ENCODE data around the gene RPS4Y1. TPM values are rescaled to one million over a fixed set of nuclear protein-coding genes. Genes with fewer than 3 reads are reported as not detected.

RPS4Y1 gene
- total and polyA plus RNA-seq, 2 donors, result 607 TPM; not detected in 1

DNA sequence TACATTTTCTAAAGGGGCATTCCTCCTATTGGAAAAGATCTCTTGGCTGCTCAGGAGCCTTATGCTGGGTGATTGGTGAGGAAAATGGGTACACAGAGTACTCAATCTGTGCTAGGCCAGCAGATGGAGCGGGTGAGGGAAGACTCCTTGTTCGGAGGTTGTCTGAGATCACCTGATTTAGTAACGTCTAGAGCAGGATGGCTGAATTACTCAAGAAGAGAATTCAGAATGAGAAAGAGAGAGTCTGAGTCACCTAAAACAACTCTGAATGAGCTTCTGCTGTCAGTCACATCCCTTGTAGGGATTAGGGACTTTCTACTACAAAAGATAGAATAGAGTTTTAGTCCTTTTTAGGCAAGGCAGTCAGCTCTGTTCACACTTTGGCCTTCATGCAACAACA, 46.6 kb downstream of the RPS4Y1 start:
- 90% methylated on average over 3 of the region's 3 CpGs for WGBS
- Histone ChIP-seq H3K4me3 (ENCODE audit: low read length in 2 of 2) (no peak overlapping the region), H3K27me3 (ENCODE audit: control insufficient read depth in 2 of 2, insufficient read depth in 1 of 2, low read length in 1 of 2) (no peaks in the 10 kb centered on the region), H3K36me3 (ENCODE audit: control insufficient read depth in 2 of 2, insufficient read depth in 2 of 2, low read length in 1 of 2) (no peaks in the 10 kb centered on the region), H3K9me3 (ENCODE audit: control insufficient read depth in 2 of 2, insufficient read depth in 1 of 2, low read length in 1 of 2) (no peaks in the 10 kb centered on the region), H3K4me1 (ENCODE audit: control insufficient read depth in 2 of 2, insufficient read depth in 2 of 2, low read length in 2 of 2) (no peaks in the 10 kb centered on the region), H3K27ac (ENCODE audit: low read depth in 1 of 2, low read length in 1 of 2) (no peak overlapping the region)
- no peak for DNase-seq (ENCODE audit: low read depth in 6 of 9, low spot score in 9 of 9)

DNA sequence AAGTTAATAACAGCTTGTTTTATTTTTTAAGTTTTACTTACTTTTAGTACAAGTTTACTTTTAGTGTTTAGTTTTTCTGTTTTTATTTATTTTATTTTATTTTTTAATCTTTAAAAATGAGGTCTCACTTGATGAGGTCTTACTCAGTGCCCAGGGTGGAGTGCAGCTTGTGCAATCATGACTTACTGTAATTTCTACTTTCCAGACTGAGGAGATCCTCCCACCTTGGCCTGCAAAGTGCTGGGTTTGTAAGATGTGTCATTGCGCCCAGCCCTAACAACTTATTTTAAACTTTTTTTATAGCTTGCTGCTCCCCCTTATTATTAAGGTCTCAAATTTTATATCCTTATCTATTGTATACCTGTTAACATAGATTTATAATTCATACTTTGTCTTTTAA, 52.1 kb downstream of the RPS4Y1 start:
- no peak for DNase-seq (ENCODE audit: low read depth in 6 of 9, low spot score in 9 of 9)
- Histone ChIP-seq H3K27ac (ENCODE audit: low read depth in 1 of 2, low read length in 1 of 2) (no peak overlapping the region), H3K4me3 (ENCODE audit: low read length in 2 of 2) (no peak overlapping the region), H3K9me3 (ENCODE audit: control insufficient read depth in 2 of 2, insufficient read depth in 1 of 2, low read length in 1 of 2) (no peaks in the 10 kb centered on the region), H3K4me1 (ENCODE audit: control insufficient read depth in 2 of 2, insufficient read depth in 2 of 2, low read length in 2 of 2) (no peaks in the 10 kb centered on the region), H3K36me3 (ENCODE audit: control insufficient read depth in 2 of 2, insufficient read depth in 2 of 2, low read length in 1 of 2) (no peaks in the 10 kb centered on the region), H3K27me3 (ENCODE audit: control insufficient read depth in 2 of 2, insufficient read depth in 1 of 2, low read length in 1 of 2) (no peaks in the 10 kb centered on the region)
- WGBS, result 100% methylated on average over 1 of the region's 1 CpG

DNA sequence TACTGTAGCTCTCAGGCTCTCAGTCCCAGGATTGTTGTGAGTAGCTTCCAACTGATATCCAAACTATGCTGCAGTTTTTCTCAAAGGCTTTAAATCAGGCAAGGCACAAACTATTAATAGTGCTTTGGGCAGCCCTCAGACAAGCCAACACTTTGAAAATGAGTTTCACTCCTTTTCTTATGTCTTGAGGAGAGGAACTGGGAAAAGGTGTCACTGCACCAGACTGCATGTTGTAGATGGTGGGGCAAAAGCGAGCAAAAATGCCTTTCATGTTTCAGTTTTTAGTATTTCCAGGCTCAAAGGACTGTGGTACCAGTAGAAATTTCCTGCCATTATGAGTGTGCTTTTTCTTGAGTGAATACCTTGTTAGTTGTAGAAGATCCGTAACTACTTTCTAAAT, 54.6 kb downstream of the RPS4Y1 start:
- Histone ChIP-seq H3K9me3 (ENCODE audit: control insufficient read depth in 2 of 2, insufficient read depth in 1 of 2, low read length in 1 of 2) (no peaks in the 10 kb centered on the region), H3K4me3 (ENCODE audit: low read length in 2 of 2) (no peak overlapping the region), H3K27me3 (ENCODE audit: control insufficient read depth in 2 of 2, insufficient read depth in 1 of 2, low read length in 1 of 2) (no peaks in the 10 kb centered on the region), H3K36me3 (ENCODE audit: control insufficient read depth in 2 of 2, insufficient read depth in 2 of 2, low read length in 1 of 2) (no peaks in the 10 kb centered on the region), H3K27ac (ENCODE audit: low read depth in 1 of 2, low read length in 1 of 2) (no peak overlapping the region), H3K4me1 (ENCODE audit: control insufficient read depth in 2 of 2, insufficient read depth in 2 of 2, low read length in 2 of 2) (no peaks in the 10 kb centered on the region)
- no peak for DNase-seq (ENCODE audit: low read depth in 6 of 9, low spot score in 9 of 9)
- 95% methylated on average over 2 of the region's 2 CpGs for WGBS

DNA sequence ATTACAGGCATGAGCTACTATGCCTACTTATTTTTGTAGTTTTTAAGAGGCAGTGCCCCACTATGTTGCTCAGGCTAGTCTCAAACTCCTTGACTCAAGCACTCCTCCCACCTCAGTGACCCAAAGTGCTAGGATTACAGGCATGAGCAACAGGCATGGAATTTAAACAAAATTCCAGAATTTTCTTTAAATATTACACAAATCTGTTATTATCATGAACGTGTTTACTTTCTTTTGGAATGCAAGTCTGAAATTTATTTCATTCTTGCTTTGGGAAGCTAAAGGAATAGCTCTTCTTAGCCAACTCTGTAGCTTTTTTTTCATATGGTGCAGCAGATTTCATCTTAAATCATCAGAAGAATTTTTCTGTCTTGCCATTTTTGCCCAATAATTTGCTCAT, 66.0 kb downstream of the RPS4Y1 start:
- Histone ChIP-seq H3K27ac (ENCODE audit: low read depth in 1 of 2, low read length in 1 of 2) (no peak overlapping the region), H3K27me3 (ENCODE audit: control insufficient read depth in 2 of 2, insufficient read depth in 1 of 2, low read length in 1 of 2) (no peaks in the 10 kb centered on the region), H3K4me1 (ENCODE audit: control insufficient read depth in 2 of 2, insufficient read depth in 2 of 2, low read length in 2 of 2) (no peaks in the 10 kb centered on the region), H3K9me3 (ENCODE audit: control insufficient read depth in 2 of 2, insufficient read depth in 1 of 2, low read length in 1 of 2) (no peaks in the 10 kb centered on the region), H3K36me3 (ENCODE audit: control insufficient read depth in 2 of 2, insufficient read depth in 2 of 2, low read length in 1 of 2) (no peaks in the 10 kb centered on the region), H3K4me3 (ENCODE audit: low read length in 2 of 2) (no peak overlapping the region)
- 96% methylated on average over 1 of the region's 1 CpG for WGBS
- no peak for DNase-seq (ENCODE audit: low read depth in 6 of 9, low spot score in 9 of 9)

DNA sequence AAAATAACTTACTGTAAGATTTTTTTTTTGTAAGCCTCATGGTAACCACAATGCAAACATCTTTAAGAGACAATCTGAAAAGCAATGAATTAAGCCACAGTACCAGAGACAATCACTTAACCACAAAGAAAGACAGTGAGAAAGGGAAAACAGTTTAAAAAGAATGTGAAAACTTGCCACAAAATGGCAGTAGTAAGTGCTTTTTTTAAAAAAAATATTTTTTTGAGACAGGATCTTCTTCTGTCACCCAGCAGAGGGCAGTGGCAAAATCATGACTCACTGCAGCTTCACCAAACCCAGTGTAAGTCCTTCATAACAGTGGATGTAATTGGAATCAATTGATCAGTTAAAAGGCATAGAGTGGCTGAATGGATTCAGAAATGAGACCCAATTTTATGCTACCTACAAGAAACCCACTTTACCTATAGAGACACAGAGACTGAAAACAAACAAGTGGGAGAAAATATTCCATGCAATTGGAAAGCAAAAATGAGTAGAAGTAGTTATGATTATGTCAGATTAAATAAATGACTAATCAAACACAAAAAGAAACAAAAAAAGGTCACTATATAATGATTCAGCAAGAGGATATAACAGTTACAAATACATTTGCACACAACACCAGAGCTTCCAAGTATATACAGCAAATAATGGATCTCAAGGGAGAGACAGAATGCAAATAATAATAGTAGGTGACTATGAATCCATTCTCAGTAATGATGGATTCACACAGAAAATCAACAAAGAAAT, 71.8 kb downstream of the RPS4Y1 start:
- Histone ChIP-seq H3K27ac (ENCODE audit: low read depth in 1 of 2, low read length in 1 of 2) (no peak overlapping the region), H3K4me3 (ENCODE audit: low read length in 2 of 2) (no peak overlapping the region), H3K4me1 (ENCODE audit: control insufficient read depth in 2 of 2, insufficient read depth in 2 of 2, low read length in 2 of 2) (no peaks in the 10 kb centered on the region), H3K36me3 (ENCODE audit: control insufficient read depth in 2 of 2, insufficient read depth in 2 of 2, low read length in 1 of 2) (no peaks in the 10 kb centered on the region), H3K9me3 (ENCODE audit: control insufficient read depth in 2 of 2, insufficient read depth in 1 of 2, low read length in 1 of 2) (no peaks in the 10 kb centered on the region), H3K27me3 (ENCODE audit: control insufficient read depth in 2 of 2, insufficient read depth in 1 of 2, low read length in 1 of 2) (no peaks in the 10 kb centered on the region)
- peak in 1 of 9 donors; percentile 10 for DNase-seq (ENCODE audit: low read depth in 6 of 9, low spot score in 9 of 9)

Other genes starting within 250 kb of the RPS4Y1 start
- not detected for gene SRY, start 53.9 kb upstream of the RPS4Y1 start, total RNA-seq
- 1.3 TPM for gene SRY, start 53.9 kb upstream of the RPS4Y1 start, polyA plus RNA-seq
- not detected for gene ZFY, start 93.8 kb downstream of the RPS4Y1 start, total RNA-seq
- gene ZFY, start 93.8 kb downstream of the RPS4Y1 start, polyA plus RNA-seq, result 9.8 TPM

All from thymus (tissue), 11 donors.